ENCODE results near the gene CFAP43. TPM values are rescaled to one million over a fixed set of nuclear protein-coding genes. Genes with fewer than 3 reads are reported as not detected.

CFAP43 gene
- total and polyA plus RNA-seq, 2 of the 8 experiments (the other 6 are each of a cell fraction or from before 2014, with no cell fraction given): 0.11 to 0.27 TPM

GRCh38 chr10:104281694-104282093, 49.5 kb upstream of the CFAP43 start:
- Histone ChIP-seq H3K36me3 (ENCODE audit: control insufficient read depth in 2 of 4, insufficient read depth in 4 of 4, low read length in 3 of 4) (peaks cover 0 to 2% (median 0%) of the 10 kb centered on the region in 4 experiments; a peak in 2 of 8 replicates), H3K4ac (replicated peaks; ENCODE audit: insufficient read length, low read depth, low read length) (no peak overlapping the region), H4K8ac (ENCODE audit: extremely low read depth, insufficient read depth, low read length) (no peak overlapping the region), H3K79me1 (ENCODE audit: low read depth, low read length) (no peaks in the 10 kb centered on the region), H3K4me3 (ENCODE audit: extremely low read depth in 1 of 4, insufficient read depth in 2 of 4, low read depth in 3 of 4, low read length in 4 of 4) (no peak overlapping the region), H4K91ac (replicated peaks; ENCODE audit: insufficient read length, low read length) (no peak overlapping the region), H2AK5ac (ENCODE audit: low read depth, low read length) (no peak overlapping the region), H2BK120ac (replicated peaks; ENCODE audit: low read depth, low read length) (no peak overlapping the region), H2BK5ac (ENCODE audit: low read depth, low read length) (no peak overlapping the region), H3K79me2 (ENCODE audit: control insufficient read depth in 1 of 2, insufficient read depth in 2 of 2, low read length in 2 of 2) (no peaks in the 10 kb centered on the region), H4K5ac (ENCODE audit: insufficient read length, low read depth, low read length) (no peak overlapping the region), H3K27me3 (replicated peaks in 1 of 4; ENCODE audit: control insufficient read depth in 3 of 4, extremely low read depth in 1 of 4, insufficient read depth in 3 of 4, low read length in 3 of 4) (no peaks in the 10 kb centered on the region), H2AFZ (ENCODE audit: low read length) (no peak overlapping the region), H3K4me1 (replicated peaks in 1 of 4; ENCODE audit: control insufficient read depth in 3 of 4, insufficient read depth in 4 of 4, low read length in 3 of 4) (no peaks in the 10 kb centered on the region), H3K9me3 (ENCODE audit: insufficient read depth in 2 of 2, low read depth in 1 of 2, low read length in 1 of 2) (no peaks in the 10 kb centered on the region), H3K23me2 (ENCODE audit: low read depth, low read length) (no peaks in the 10 kb centered on the region), H2BK20ac (ENCODE audit: low read length) (no peak overlapping the region), H3K27ac (ENCODE audit: low read depth, low read length) (no peak overlapping the region), H3K23ac (ENCODE audit: insufficient read length) (no peak overlapping the region), H3K14ac (ENCODE audit: insufficient read length) (no peak overlapping the region), H2BK12ac (ENCODE audit: low read depth, low read length) (no peak overlapping the region), H4K20me1 (replicated peaks in 1 of 2; ENCODE audit: control insufficient read depth in 1 of 2, insufficient read depth in 2 of 2, low read length in 2 of 2) (no peaks in the 10 kb centered on the region), H2BK15ac (ENCODE audit: low read length) (no peak overlapping the region), H3K18ac (ENCODE audit: extremely low read depth, low read length) (no peak overlapping the region), H3K56ac (replicated peaks; ENCODE audit: insufficient read length, low read depth, low read length) (no peak overlapping the region), H3K4me2 (ENCODE audit: insufficient read depth in 1 of 2, low read depth in 2 of 2, low read length in 2 of 2) (no peak overlapping the region), H3K9ac (replicated peaks in 1 of 4; ENCODE audit: extremely low read depth in 1 of 4, low read depth in 3 of 4, low read length in 3 of 4) (no peak overlapping the region)
- TF ChIP-seq SIRT6 (IDR thresholded peaks at IDR 0.05; ENCODE audit: low read length) (no peak), MAX (IDR thresholded peaks at IDR 0.05) (no peak), POU5F1 (IDR thresholded peaks at IDR 0.05; ENCODE audit: low read depth, low read length) (no peak), KDM4A (IDR thresholded peaks at IDR 0.05; ENCODE audit: low read depth, low read length, severe bottlenecking) (no peak), EGR1 (IDR thresholded peaks at IDR 0.05; ENCODE audit: borderline replicate concordance, low read depth, low read length) (no peak), EZH2 (IDR thresholded peaks at IDR 0.05; ENCODE audit: low read depth, low read length, severe bottlenecking) (no peak), CHD1 (IDR thresholded peaks at IDR 0.05; ENCODE audit: low read depth, low read length) (no peak), RFX5 (IDR thresholded peaks at IDR 0.05; ENCODE audit: borderline replicate concordance, low read depth, low read length) (no peak), PHF8 (conservative IDR thresholded peaks at IDR 0.05; ENCODE audit: low read depth, low read length) (no peak), CBX8 (IDR thresholded peaks at IDR 0.05; ENCODE audit: borderline replicate concordance, low read depth, low read length) (no peak), CTBP2 (IDR thresholded peaks at IDR 0.05; ENCODE audit: borderline replicate concordance, insufficient read depth, insufficient read length, low read length) (no peak)
- POLR2A ChIA-PET (ENCODE audit: partially characterized antibody): no interaction called here
- CTCF ChIA-PET (ENCODE audit: partially characterized antibody): interaction anchor here (1.6 to 5.6 kb wide), 6 partner anchors 7 to 69 kb away, joined by 5 to 45 read pairs (median 16); no protein-coding TSS in a partner anchor
- FAIRE-seq (no peak), DNase-seq (ENCODE audit: low read depth in 1 of 2, low spot score in 2 of 2) (no peak)
- 83% methylated on average over 3 of the region's 3 CpGs; no CpG with 5 or more reads in 1 of the 2 experiments for WGBS, 2 experiments (ENCODE audit: extremely low coverage in 1 of 2, insufficient coverage in 1 of 2, insufficient read length in 1 of 2, insufficient replicate concordance in 2 of 2, low coverage in 1 of 2, low lambda C conversion rate in 2 of 2, missing lambda C conversion rate in 1 of 2)

Data from H1 (cell line).